ENCODE data around the gene ITIH5.

Gene ITIH5

GRCh38 chr10:7511612-7512011 lies 155.2 kb downstream of the ITIH5 start:
- no peak for DNase-seq (ENCODE audit: low read depth)
- no peak for TF ChIP-seq CTCF (conservative IDR thresholded peaks at IDR 0.05; ENCODE audit: low read depth, low read length)

More at GRCh38 chr10:7511612-7512011, 155.2 kb downstream of the ITIH5 start:
- no peak overlapping the region for H3K4me3 ChIP-seq (ENCODE audit: low read length)
